CD4-positive, alpha-beta T cell treated with Interleukin-4 for 1 hour (primary cell): Measurements from ENCODE around the gene FN3K.
A peak's percentile ranks its signal among the peaks of the same experiment; 100 is the strongest.

Experiments used
- DNase-seq, 2 donors: peaks; one replicate each; pipeline ENCODE4 v3.0.0-alpha.2; 2020 to 2022

FN3K gene

DNA sequence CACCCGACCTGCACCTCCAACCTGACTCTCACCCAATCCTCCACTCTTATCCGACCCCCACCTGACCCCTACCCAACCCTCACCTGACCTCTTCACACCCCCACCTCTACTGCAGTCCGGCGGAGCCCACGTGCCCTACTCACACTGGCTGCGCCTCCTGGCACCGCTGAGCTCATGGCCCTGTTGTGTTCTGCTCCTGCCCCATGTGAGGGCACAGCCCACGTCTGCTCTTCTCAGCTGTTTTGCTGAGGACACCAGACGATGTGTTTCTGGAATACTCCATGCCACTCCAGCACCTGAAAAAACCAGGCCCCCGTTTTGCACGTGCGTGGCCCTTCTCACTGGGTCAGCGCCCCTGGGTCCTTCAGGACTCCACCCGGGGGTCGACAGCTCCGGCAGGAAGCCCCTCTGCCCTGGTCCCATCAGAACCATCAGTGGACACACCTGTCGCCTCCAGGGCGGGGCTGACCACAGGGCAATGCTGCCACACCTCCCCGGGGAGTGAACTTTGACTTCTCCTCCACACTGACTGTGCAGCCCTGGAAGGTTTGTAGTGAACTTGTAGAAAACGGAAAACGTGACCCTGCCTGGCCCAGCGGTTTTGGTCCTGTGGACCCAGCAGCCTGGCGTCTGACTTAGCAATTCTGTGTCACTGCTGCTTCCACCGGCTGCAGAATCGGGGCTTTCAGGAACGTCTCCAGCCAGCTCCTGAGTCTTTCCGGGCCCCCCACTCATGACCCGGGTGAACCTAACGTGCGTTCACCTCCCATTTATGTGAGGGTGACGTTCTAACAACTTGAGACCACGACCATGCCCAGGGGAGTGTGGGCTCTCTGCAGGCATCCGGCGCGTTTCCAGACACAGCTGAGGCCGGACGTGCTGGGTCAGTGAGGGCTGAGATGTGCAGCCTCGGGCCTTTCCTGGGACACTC is 31.2 kb upstream of the FN3K start:
- DNase-seq, result no peak

- DNase-seq, result no peak
These were observed 30.5 kb upstream of the FN3K start for GRCh38 chr17:82704886-82705285.

DNA sequence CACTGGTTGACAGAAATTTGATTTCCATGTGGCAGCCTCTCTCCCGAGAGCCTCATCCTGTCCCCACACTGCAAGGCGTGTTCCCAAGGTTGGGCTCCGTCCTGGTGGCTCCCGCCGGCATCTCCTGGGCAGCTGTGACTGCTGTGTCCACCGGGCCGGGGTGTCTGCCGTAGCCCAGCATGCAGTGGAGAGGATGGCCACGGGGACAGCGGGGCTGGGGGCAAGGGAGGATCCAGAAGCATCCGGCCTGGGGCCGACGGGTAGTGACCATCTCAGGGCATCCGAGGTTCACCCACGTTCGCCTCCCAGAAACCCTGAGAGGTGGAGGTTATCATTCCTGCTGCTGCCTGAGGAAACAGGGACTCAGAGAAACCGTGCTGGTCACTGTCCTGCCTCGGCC is 29.7 kb upstream of the FN3K start:
- no peak for DNase-seq

DNA sequence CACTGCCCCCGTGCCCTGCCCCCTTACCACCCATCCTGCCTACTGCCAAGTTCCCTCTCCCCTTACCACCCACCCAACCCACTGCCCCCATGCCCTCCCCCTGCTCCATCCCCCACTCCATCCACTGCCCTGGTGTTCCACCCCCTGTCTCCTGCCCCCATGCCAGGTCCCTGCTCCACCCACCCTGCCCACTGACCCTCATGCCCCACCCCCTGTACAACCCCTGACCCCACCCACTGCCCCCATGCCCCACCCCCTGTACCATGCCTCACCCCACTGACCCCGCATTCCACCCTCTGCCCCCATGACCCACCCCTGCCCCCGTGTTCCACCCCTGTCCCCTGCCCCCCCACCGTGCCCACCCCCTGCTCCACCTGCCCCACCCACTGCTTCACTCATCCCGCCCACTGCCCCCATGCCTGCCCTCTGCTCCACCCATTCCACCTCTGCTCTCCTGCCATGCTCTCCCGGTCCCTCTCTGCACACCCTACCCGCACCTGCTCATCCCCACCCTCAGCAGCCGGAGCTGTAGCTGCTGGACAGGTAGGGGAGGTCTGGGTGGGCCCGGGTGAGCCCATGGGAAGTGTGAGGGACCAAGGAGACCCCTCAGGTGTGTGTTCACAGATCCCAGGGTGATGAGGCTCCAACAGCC is 26.3 kb upstream of the FN3K start:
- DNase-seq, result no peak

- no peak for DNase-seq
These were observed 25.5 kb upstream of the FN3K start for GRCh38 chr17:82709676-82710498.

DNA sequence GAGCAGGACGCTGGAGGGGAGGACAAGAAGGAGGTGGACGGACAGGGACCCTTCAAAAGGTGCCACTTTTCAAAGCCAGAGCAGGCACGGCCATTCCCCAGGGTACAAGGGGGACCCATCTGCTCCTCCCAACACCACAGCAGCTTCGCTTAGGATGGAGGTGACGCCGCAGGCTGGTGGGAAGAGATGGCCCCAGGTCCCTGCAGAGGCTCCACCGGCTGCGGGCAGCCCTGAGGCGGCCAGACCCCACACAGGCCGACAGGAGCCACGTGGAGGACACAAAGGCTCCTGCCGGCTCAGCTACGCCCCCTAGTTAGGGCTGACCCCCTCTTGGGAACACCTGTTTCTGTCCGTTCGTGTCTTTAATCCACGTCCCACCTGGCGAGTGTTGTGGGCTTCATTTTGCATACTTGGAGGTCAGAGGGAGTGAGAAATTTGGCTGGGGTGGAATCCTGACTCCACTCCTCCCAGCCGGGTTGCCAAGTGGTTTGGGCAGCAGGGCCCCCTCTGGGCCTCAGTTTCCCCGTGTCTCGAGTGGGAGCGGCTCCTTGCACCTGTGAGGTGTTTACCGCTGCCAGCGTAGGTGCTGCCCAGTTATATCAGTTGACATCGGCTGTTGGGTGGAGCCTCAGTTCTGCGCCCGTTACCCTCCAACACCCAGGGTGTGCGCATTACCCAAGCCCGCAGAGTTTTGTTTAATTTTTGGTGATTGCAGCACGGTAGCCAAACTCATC is 24.7 kb upstream of the FN3K start:
- DNase-seq, result no peak

DNA sequence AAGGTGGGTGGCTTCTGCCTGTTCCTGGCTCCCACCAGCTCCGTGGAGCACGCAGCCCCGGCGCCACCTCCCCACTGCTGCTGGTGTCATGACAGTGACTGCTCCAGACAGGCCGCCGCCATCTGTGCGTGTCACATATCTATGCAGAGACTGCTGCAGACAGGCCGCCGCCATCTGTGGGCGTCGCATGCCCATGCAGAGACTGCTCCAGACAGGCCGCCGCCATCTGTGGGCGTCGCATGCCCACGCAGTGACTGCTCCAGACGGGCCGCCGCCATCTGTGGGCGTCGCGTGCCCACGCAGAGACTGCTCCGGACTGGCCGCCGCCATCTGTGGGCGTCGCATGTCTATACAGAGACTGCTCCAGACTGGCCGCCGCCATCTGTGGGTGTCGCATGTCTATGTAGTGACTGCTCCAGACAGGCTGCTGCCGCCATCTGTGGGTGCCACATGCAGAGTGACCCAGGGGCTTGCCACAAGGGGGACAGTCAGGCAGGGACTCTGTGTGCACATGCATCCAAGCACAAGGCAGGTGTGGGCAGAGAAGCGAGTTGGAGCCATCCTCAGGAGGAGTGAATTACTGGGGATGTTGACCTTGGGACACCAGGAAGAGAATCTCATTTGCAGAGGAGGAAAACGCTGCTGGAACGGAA is 22.2 kb upstream of the FN3K start:
- no peak for DNase-seq

- peak; percentile 95 to 96 for DNase-seq
These were observed 19.0 kb upstream of the FN3K start, which contains the start of gene FN3KRP for GRCh38 chr17:82716203-82717010. Gene FN3KRP (plus strand): TSS chr17:82716706. CDS start chr17:82716756, 50 bp downstream.

DNA sequence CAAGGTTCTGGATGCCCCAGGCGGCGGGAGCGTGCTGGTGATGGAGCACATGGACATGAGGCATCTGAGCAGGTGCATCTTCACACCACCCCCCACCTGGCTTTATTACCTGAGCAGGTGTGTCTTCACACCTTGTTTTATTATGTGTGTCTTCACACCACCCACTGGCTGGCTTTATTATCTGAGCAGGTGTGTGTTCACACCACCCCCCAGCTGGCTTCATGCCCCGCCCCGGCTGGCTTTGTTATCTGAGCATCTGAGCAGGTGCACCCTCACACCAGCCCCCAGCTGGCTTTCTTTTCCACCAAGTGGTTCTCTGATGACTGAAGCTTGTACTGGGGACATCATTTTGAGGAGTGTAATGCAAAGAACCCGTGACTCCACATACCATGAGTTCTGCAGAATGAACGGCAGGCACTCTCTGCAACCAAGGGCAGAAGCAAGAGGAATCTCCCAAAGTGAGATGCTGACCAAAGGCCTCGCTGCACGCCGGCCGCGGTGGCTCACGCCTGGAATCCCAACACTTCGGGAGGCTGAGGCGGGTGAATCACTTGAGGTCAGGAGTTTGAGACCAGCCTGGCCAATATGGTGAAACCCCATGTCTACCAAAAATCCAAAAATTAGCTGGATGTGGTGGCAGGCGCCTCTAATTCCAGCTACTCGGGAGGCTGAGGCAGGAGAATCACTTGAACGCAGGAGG is 16.3 kb upstream of the FN3K start:
- DNase-seq, result no peak

- no peak for DNase-seq
These were observed 15.2 kb upstream of the FN3K start for GRCh38 chr17:82720204-82720603.

DNA sequence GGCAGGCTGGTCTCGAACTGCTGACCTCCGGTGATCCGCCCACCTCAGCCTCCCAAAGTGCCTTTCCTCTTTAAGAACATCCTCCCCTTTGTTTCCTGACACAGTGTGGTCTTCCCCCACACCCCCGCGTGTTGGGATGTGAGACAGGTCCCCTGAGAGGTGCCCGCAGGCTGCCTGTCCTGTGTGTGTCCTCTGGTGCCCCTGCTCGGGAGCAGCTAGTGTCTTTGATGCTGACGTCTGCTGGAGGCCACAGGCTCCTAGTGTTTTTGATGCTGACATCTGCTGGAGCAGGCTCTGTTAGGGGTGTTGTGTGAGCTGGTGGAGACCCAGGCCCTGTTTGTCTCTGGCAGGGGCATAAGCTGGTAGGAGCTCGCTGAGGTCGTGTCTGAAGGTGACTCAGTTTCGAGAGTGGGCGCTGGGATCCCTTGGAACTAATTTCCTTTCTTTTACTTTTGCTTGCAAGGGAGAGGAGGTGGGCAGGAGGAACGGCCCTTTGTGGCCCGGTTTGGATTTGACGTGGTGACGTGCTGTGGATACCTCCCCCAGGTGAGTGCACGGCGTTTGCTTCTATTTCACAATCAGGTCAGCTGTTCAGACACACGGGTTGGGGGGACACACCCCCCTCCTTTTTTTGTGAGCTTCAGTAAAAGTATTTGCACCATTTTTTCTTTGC is 12.9 kb upstream of the FN3K start:
- DNase-seq, result no peak

DNA sequence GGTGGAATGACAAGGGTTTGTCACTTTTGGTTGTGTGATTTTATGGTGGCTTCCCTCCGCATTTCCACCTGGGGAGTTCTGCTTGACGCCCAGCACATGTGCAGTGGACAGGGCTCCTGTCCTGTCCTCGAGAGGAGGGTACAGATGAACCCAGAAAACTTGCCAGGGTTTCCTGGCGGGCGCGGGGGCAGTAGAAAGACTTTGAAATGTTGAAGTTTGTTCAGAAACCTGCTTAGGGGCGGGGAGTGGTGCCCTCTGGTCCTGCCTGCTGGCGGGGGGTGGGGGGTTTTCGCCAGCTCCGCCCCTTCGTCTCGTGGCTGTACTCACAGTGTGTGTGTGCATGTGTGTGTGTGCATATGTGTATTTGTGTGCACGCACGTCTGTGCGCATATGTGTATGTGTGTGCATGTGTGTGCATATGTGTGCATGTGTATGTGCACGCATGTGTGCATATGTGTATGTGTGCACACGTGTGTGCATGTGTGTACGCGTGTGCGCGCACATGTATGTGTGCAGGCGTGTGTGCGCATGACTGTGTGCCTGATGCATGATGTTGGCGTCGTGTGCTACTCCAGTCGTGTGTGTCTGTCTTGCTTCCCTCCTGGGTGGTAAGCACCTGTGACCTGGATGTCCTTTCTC is 12.1 kb upstream of the FN3K start:
- DNase-seq, result no peak

DNA sequence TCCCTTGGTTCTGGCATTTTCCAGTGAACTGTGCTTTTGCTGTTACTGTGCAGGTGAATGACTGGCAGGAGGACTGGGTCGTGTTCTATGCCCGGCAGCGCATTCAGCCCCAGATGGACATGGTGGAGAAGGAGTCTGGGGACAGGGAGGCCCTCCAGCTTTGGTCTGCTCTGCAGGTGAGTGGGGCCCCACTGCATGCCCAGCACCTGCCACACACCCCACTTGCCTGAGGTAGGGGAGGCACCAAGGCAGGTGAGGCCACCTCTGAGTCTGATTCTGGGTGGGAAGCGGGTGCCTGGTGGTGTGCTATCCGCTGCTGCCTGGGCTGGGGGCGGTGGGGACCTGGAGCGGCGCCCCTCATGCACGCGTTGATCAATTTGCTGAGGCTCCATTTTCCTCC is 9.0 kb upstream of the FN3K start:
- no peak for DNase-seq

GRCh38 chr17:82729479-82730260 is 5.7 kb upstream of the FN3K start:
- DNase-seq, result no peak

DNA sequence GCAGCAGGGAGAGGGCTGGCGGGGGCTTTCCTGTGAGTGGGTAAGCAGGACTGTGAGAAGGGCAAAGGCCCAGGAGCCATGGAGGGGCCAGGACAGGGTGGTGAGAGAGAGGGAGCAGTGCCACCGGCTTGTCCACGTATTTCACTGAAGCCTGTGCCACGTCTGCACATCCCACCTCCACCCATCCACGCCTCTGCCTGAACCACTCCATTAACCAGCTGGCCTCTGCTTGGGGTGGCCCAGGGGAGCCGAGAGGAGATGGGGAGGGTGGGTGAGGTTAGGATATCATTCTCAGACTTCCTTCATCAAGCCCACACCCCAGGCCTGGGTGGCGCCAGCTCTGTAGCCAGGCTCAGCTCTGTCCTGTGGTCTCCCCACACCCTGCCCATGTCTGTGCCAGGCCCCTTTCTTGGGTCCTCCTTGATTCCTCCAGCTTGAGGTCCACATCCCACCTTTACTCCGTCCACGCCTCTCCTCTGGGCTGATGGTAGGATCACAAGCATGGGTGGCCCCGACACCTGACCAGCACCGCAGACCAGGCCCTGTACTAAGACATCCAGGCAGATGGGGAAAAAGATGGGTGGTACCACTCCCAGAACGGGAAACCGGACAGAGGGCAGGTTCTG is 3.2 kb upstream of the FN3K start:
- no peak for DNase-seq

GRCh38 chr17:82736511-82737185 is 1.2 kb downstream of the FN3K start:
- DNase-seq, result no peak
